ENCODE data around the gene BCL2L11.

BCL2L11 gene

GRCh38 chr2:111213877-111214276, 93.2 kb downstream of the BCL2L11 start:
- Histone ChIP-seq H3K27me3 (ENCODE audit: insufficient read depth, poor library complexity, severe bottlenecking) (no peaks in the 10 kb centered on the region), H3K27ac (replicated peaks) (no peak overlapping the region), H3K4me3 (replicated peaks; ENCODE audit: insufficient read depth, low read length) (no peak overlapping the region)
- DNase-seq (ENCODE audit: low read depth in 1 of 2, low spot score in 1 of 2): no peak
- TF ChIP-seq POLR2AphosphoS5 (IDR thresholded peaks at IDR 0.05; ENCODE audit: low read depth): no peak
- no peak for TF ChIP-seq REST (IDR thresholded peaks at IDR 0.05; ENCODE audit: insufficient replicate concordance, low read depth)
- TF ChIP-seq CTCF (IDR thresholded peaks at IDR 0.05; ENCODE audit: insufficient read depth, low read length): no peak
- TF ChIP-seq GABPA (IDR thresholded peaks at IDR 0.05; ENCODE audit: low read depth): no peak
- TF ChIP-seq SPI1 (IDR thresholded peaks at IDR 0.05; ENCODE audit: borderline replicate concordance, low read depth): no peak

GRCh38 chr2:111216811-111217652, 96.3 kb downstream of the BCL2L11 start:
- Histone ChIP-seq H3K4me3 (replicated peaks; ENCODE audit: insufficient read depth, low read length) (no peak overlapping the region), H3K27me3 (ENCODE audit: insufficient read depth, poor library complexity, severe bottlenecking) (no peaks in the 10 kb centered on the region), H3K27ac (replicated peaks) (no peak overlapping the region)
- no peak for TF ChIP-seq POLR2AphosphoS5 (IDR thresholded peaks at IDR 0.05; ENCODE audit: low read depth)
- TF ChIP-seq GABPA (IDR thresholded peaks at IDR 0.05; ENCODE audit: low read depth): no peak
- no peak for TF ChIP-seq SPI1 (IDR thresholded peaks at IDR 0.05; ENCODE audit: borderline replicate concordance, low read depth)
- TF ChIP-seq CTCF (IDR thresholded peaks at IDR 0.05; ENCODE audit: insufficient read depth, low read length): no peak
- TF ChIP-seq REST (IDR thresholded peaks at IDR 0.05; ENCODE audit: insufficient replicate concordance, low read depth): no peak
- no peak for DNase-seq (ENCODE audit: low read depth in 1 of 2, low spot score in 1 of 2)

Measured in HL-60 (cell line).